Right kidney (tissue), 1 donor: ENCODE data around the gene CLPTM1.
"Not testable (repeated sequence)": the region's sequence is repeated elsewhere in the genome, so short reads cannot be mapped to it uniquely, and the experiment has no call there.

Experiments used
- DNase-seq: peaks from one replicate; pipeline ENCODE4 v3.0.0-alpha.2; 2016

Gene CLPTM1

GRCh38 chr19:44939668-44940067 lies 15.5 kb upstream of the CLPTM1 start:
- no peak for DNase-seq

GRCh38 chr19:44942067-44942571 lies 13.1 kb upstream of the CLPTM1 start, which contains the start of gene APOC4:
APOC4 (plus strand) TSS chr19:44942237; CDS start chr19:44942278, 41 bp downstream.
- no peak for DNase-seq

GRCh38 chr19:44943801-44944249 lies 11.4 kb upstream of the CLPTM1 start:
- DNase-seq, result no peak

- DNase-seq, result no peak
Observed at GRCh38 chr19:44947041-44947581, 8.1 kb upstream of the CLPTM1 start.

- DNase-seq, result no peak
Observed at GRCh38 chr19:44948237-44948636, 6.9 kb upstream of the CLPTM1 start.

GRCh38 chr19:44948763-44949374 lies 6.3 kb upstream of the CLPTM1 start:
- DNase-seq, result no peak

- no peak for DNase-seq
Observed at GRCh38 chr19:44949550-44949949, 5.6 kb upstream of the CLPTM1 start.

GRCh38 chr19:44951179-44952159 lies 3.7 kb upstream of the CLPTM1 start:
- peak; percentile 63 for DNase-seq

GRCh38 chr19:44954278-44954648 lies 917 bp upstream of the CLPTM1 start:
- no peak for DNase-seq

GRCh38 chr19:44955505-44956439 lies 592 bp downstream of the CLPTM1 start:
- DNase-seq, result peak; percentile 76

- DNase-seq, result no peak
Observed at GRCh38 chr19:44957526-44957925, 2.3 kb downstream of the CLPTM1 start.

- DNase-seq, result no peak
Observed at GRCh38 chr19:44958090-44958489, 2.9 kb downstream of the CLPTM1 start.

GRCh38 chr19:44959691-44960090 lies 4.5 kb downstream of the CLPTM1 start:
- DNase-seq, result no peak

- no peak for DNase-seq
Observed at GRCh38 chr19:44960906-44961728, 5.9 kb downstream of the CLPTM1 start.

- DNase-seq, result no peak
Observed at GRCh38 chr19:44961821-44962220, 6.6 kb downstream of the CLPTM1 start.

GRCh38 chr19:44968118-44968517 lies 12.9 kb downstream of the CLPTM1 start:
- no peak for DNase-seq

- DNase-seq, result no peak
Observed at GRCh38 chr19:44968670-44969069, 13.5 kb downstream of the CLPTM1 start.

GRCh38 chr19:44969437-44969836 lies 14.3 kb downstream of the CLPTM1 start:
- no peak for DNase-seq

GRCh38 chr19:44971451-44971850 lies 16.3 kb downstream of the CLPTM1 start:
- not testable (repeated sequence) for DNase-seq

- DNase-seq, result no peak
Observed at GRCh38 chr19:44972802-44973201, 17.6 kb downstream of the CLPTM1 start.
